OCI-LY1 (cell line): ENCODE results near the gene UGT3A2.

Source experiments
- H2AFZ ChIP-seq: fragments of 200-600 bp; sonication (generic), shearing (Covaris generic); 2 replicates; pipeline ENCODE4 v1.6.0; 2014; ENCODE audit warnings: antibody characterized with exemption, mild to moderate bottlenecking, low read length
- H3F3A ChIP-seq: fragments of 200-600 bp; sonication (generic), shearing (Covaris generic); 2 replicates; pipeline ENCODE4 v1.6.0; 2014; ENCODE audit warnings: mild to moderate bottlenecking, antibody characterized with exemption, low read length, moderate library complexity; ENCODE audit not compliant: insufficient read depth
- H3K27ac ChIP-seq: fragments of 200-600 bp; sonication (generic); 2 replicates; pipeline ENCODE4 v1.5.1; 2014; ENCODE audit warnings: low read length, mixed run types, mild to moderate bottlenecking, low read depth; ENCODE audit not compliant: poor library complexity, severe bottlenecking
- H3K27me3 ChIP-seq: fragments of 200-600 bp; sonication (generic); 2 replicates; pipeline ENCODE4 v1.6.0; 2014; ENCODE audit warnings: antibody characterized with exemption, mild to moderate bottlenecking, low read length, moderate library complexity; ENCODE audit not compliant: insufficient read depth
- H3K36me3 ChIP-seq: fragments of 200-600 bp; sonication (generic); 2 replicates; pipeline ENCODE4 v1.6.1; 2014; ENCODE audit warnings: mild to moderate bottlenecking, antibody characterized with exemption, low read length, moderate library complexity, mixed read lengths; ENCODE audit not compliant: insufficient read depth
- H3K4me1 ChIP-seq: fragments of 200-600 bp; sonication (generic); 2 replicates; pipeline ENCODE4 v1.5.1; 2014; ENCODE audit warnings: mild to moderate bottlenecking, low read length, moderate library complexity; ENCODE audit not compliant: insufficient read depth, severe bottlenecking
- H3K4me2 ChIP-seq: fragments of 200-600 bp; sonication (generic), shearing (Covaris generic); 2 replicates; pipeline ENCODE4 v1.6.1; 2014; ENCODE audit warnings: low read length
- H3K4me3 ChIP-seq: fragments of 200-600 bp; sonication (generic); 2 replicates; pipeline ENCODE4 v1.5.1; 2014; ENCODE audit warnings: low read length, low read depth, mild to moderate bottlenecking, mixed read lengths; ENCODE audit not compliant: poor library complexity, severe bottlenecking
- H3K79me2 ChIP-seq: fragments of 200-600 bp; shearing (Covaris generic); 2 replicates; pipeline ENCODE4 v1.6.1; 2016; ENCODE audit warnings: mixed run types, low read length, mixed read lengths; ENCODE audit not compliant: insufficient read depth
- H3K9ac ChIP-seq: fragments of 200-600 bp; sonication (generic), shearing (Covaris generic); 2 replicates; pipeline ENCODE4 v1.6.1; 2014; ENCODE audit warnings: mild to moderate bottlenecking, low read length, mixed read lengths
- H3K9me2 ChIP-seq: fragments of 200-600 bp; sonication (generic), shearing (Covaris generic); 2 replicates; pipeline ENCODE4 v1.6.1; 2014; ENCODE audit warnings: low read depth, mild to moderate bottlenecking, low read length, mixed read lengths
- H3K9me3 ChIP-seq: fragments of 200-600 bp; shearing (Covaris generic); 2 replicates; pipeline ENCODE4 v1.6.1; 2014; ENCODE audit warnings: low read length, mixed read lengths
- H4K20me1 ChIP-seq: fragments of 200-600 bp; sonication (generic), shearing (Covaris generic); 2 replicates; pipeline ENCODE4 v1.6.0; 2016; ENCODE audit warnings: mild to moderate bottlenecking, low read length; ENCODE audit not compliant: insufficient read depth
- EZH2 ChIP-seq: fragments of 200-600 bp; sonication (generic), shearing (Covaris generic); IDR thresholded peaks from 2 replicates; pipeline ENCODE4 v1.8.0; 2017; ENCODE audit warnings: borderline replicate concordance, mixed run types, mild to moderate bottlenecking, antibody characterized with exemption, low read length, moderate library complexity, mixed read lengths
- TF ChIP-seq, protein P1 (sequence below): fragments of 200-600 bp; sonication (generic), shearing (Covaris generic); IDR thresholded peaks from 2 replicates; pipeline ENCODE4 v1.5.1; 2017; ENCODE audit warnings: mild to moderate bottlenecking, antibody characterized with exemption, low read length, moderate library complexity, mixed read lengths

Gene UGT3A2

GRCh38 chr5:36029914-36030313 is 36.8 kb downstream of the UGT3A2 start:
- no peaks in the 10 kb centered on the region for H4K20me1 ChIP-seq
- no peak overlapping the region for H3K4me2 ChIP-seq
- H3K79me2 ChIP-seq, result no peaks in the 10 kb centered on the region
- H3K4me3 ChIP-seq, result no peak overlapping the region
- H3K9ac ChIP-seq, result no peak overlapping the region
- no peak overlapping the region for H3K27ac ChIP-seq
- H3K9me2 ChIP-seq, result no peaks in the 10 kb centered on the region
- H3K27me3 ChIP-seq, result no peaks in the 10 kb centered on the region
- no peaks in the 10 kb centered on the region for H3F3A ChIP-seq
- TF ChIP-seq EZH2, result no peak
- TF ChIP-seq, protein P1, sequence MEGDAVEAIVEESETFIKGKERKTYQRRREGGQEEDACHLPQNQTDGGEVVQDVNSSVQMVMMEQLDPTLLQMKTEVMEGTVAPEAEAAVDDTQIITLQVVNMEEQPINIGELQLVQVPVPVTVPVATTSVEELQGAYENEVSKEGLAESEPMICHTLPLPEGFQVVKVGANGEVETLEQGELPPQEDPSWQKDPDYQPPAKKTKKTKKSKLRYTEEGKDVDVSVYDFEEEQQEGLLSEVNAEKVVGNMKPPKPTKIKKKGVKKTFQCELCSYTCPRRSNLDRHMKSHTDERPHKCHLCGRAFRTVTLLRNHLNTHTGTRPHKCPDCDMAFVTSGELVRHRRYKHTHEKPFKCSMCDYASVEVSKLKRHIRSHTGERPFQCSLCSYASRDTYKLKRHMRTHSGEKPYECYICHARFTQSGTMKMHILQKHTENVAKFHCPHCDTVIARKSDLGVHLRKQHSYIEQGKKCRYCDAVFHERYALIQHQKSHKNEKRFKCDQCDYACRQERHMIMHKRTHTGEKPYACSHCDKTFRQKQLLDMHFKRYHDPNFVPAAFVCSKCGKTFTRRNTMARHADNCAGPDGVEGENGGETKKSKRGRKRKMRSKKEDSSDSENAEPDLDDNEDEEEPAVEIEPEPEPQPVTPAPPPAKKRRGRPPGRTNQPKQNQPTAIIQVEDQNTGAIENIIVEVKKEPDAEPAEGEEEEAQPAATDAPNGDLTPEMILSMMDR, result no peak
- H3K9me3 ChIP-seq, result no peaks in the 10 kb centered on the region
- no peaks in the 10 kb centered on the region for H3K36me3 ChIP-seq
- no peak overlapping the region for H2AFZ ChIP-seq
- H3K4me1 ChIP-seq, result no peaks in the 10 kb centered on the region

- Histone ChIP-seq H3K9me2 (no peaks in the 10 kb centered on the region), H3K36me3 (no peaks in the 10 kb centered on the region), H3K4me1 (no peaks in the 10 kb centered on the region), H3K27me3 (no peaks in the 10 kb centered on the region), H4K20me1 (no peaks in the 10 kb centered on the region), H3F3A (no peaks in the 10 kb centered on the region), H3K4me3 (no peak overlapping the region), H3K27ac (no peak overlapping the region), H3K4me2 (no peak overlapping the region), H3K79me2 (no peaks in the 10 kb centered on the region), H3K9ac (no peak overlapping the region), H3K9me3 (no peaks in the 10 kb centered on the region), H2AFZ (no peak overlapping the region)
- TF ChIP-seq, protein P1, result no peak
- TF ChIP-seq EZH2, result no peak
Measured at GRCh38 chr5:36028816-36029465, 37.7 kb downstream of the UGT3A2 start.

DNA sequence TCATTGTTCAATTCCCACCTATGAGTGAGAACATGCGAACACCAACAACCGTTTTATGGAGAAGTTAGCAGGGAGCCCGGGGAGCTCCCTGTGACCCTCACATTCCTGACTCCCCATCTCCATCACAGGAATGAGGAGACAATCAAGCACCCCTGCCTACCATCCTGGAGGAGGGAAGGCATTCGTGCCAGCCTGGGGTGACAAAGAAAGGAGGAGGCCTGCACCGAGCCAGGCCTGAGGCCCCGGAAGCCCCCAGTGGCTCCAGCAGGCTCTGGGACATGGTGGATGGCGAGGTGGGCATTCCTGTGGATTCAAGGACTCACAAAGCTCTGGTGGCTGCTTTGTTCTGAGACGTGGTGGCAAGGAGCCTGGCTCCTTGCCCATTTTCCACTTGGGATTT is 39.0 kb downstream of the UGT3A2 start:
- Histone ChIP-seq H3K27me3 (no peaks in the 10 kb centered on the region), H3K4me3 (no peak overlapping the region), H3K9me2 (no peaks in the 10 kb centered on the region), H3K9me3 (no peaks in the 10 kb centered on the region), H3K4me2 (no peak overlapping the region), H3K36me3 (no peaks in the 10 kb centered on the region), H3F3A (no peaks in the 10 kb centered on the region), H3K79me2 (no peaks in the 10 kb centered on the region), H2AFZ (no peak overlapping the region), H3K9ac (no peak overlapping the region), H4K20me1 (no peaks in the 10 kb centered on the region), H3K4me1 (no peaks in the 10 kb centered on the region), H3K27ac (no peak overlapping the region)
- TF ChIP-seq, protein P1, result no peak
- TF ChIP-seq EZH2, result no peak
